ENCODE data around the gene LACTBL1.
A peak's percentile ranks its signal among the peaks of the same experiment; 100 is the strongest.
"Not testable (repeated sequence)": the region's sequence is repeated elsewhere in the genome, so short reads cannot be mapped to it uniquely, and the experiment has no call there.

The LACTBL1 gene, protein sequence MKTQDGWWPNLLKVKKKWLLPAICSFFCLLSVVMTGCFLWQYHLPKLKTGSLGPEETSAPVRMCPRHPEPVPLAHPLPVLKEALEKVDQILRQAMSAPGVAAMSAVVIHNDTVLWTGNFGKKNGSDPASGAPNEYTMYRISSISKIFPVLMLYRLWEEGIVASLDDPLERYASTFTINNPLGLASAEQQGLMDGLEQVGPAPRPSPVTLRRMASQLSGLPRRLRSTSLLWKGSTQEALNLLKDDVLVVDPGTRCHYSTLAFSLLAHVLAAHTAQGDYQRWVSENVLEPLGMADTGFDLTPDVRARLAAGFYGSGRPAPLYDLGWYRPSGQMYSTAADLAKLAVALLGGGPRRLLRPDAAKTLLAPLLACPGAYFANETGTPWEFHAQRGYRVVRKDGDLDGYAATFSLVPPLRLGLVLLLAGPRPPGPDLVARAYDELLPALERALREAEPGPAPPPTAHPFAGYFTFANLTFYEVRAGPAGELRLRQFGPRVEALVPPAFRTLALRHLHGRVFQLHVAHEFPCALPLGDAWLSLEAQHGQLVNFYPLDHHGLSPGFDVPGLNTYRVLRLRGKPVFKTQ

DNA sequence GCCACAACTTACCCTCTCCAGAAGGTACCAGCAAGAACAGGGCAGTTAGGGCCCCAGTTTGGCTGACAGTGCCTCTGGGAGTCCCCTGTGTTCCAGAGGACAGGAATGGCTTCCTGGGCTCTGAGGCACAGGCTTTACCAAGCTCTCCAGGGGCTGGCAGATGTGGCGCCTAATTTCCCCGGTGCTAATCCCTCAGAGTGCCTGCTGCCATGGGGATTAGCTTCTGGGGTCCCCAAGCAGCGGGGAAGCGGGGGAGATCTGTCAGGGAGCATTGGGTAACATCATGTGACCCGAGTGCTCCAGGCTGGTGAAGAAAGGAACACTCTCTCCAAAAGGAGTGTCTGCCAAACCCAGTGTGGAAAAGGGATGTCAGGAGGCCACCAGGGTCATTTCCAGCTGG lies at the start of gene LACTBL1:
TSS of gene LACTBL1 (minus strand) at position 107 of the 400 bp plus-strand sequence. CDS start 550 bp downstream, outside the sequence.
- DNase-seq, result no peak

DNA sequence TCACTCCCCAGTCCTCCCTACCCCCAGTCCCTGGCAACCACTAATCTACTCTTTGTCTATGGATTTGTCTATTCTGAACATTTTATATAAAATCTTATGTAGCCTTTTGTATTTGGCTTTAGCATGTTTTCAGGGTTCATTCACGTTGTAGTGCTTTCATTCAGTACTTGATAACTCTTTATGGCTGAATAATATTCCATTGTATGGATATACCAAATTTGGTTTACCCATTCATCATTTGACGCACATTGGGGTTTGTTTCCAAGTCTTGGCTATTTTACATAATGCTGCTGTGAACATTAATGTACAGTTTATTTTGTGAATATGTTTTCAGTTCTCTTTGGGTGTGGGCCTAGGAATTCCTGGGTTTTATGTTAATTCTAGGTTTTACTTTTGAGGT lies 49.2 kb upstream of the LACTBL1 start:
- DNase-seq, result no peak

DNA sequence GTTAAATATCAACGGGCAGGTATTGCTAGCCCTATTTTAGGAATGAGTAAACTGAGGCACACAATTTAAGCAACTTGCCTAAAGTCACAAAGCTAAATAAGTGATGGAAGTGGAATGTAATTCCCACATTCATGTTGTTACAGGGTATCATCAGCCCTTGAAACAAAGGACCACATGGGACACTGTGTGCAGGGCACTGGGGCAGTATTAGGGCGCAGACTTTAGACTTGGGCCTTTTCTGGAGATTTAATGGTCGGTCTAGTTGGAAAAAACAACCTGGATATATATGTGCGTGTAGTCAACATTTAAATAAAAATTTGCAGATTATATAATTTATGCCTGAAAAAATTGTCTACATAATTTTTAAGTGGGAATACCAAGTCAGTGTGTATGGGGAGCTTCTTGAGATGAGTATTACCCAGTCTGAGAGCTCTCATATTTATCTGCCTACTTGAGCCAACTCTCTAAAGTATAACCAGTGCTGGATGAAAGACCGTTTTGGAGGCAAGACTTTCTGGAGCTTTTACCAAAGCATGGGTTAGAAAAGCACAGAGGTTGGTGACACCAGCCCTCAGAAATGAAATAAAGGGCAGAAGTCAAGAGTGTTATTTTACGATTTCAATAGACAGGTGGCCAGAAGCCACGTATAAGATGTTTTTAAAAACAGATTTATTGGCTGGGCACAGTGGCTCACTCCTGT lies 48.2 kb upstream of the LACTBL1 start:
- no peak for DNase-seq

DNA sequence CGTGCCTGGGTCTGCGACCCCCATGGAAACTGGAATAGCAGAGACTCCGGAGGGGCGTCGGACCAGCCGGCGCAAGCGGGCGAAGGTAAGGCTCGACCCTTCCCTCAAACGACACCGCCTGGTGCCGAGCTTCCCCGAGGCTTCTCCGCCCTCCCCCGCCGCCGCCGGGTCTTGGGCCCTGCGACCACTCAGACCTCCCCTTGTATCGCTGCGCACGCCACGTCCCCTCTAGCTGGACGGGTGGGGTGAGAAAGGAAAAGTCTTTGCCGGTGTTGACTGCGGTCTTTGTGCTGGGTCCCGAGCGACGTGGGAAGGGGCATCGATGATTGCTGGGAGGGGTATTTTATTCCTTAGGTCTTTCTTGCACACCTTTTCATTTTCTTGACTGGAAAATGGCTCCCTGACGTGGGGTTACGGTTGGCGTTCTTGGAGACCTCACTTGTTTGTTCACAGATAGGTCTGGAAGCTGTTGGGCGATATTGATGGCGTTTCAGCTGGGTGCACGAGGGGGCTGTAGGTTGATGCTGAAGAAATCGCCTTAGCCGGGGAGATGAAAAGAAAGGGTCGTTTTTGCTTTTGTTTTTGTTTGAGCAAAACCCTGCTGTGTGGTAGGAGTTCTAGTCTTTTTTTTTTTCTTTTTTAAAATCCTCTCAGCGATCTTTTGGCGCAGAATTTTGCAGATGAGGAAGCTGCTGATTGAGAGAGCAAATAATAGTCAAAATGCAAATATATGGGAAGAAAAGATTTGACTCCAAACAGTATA lies 47.4 kb upstream of the LACTBL1 start:
- no peak for DNase-seq

DNA sequence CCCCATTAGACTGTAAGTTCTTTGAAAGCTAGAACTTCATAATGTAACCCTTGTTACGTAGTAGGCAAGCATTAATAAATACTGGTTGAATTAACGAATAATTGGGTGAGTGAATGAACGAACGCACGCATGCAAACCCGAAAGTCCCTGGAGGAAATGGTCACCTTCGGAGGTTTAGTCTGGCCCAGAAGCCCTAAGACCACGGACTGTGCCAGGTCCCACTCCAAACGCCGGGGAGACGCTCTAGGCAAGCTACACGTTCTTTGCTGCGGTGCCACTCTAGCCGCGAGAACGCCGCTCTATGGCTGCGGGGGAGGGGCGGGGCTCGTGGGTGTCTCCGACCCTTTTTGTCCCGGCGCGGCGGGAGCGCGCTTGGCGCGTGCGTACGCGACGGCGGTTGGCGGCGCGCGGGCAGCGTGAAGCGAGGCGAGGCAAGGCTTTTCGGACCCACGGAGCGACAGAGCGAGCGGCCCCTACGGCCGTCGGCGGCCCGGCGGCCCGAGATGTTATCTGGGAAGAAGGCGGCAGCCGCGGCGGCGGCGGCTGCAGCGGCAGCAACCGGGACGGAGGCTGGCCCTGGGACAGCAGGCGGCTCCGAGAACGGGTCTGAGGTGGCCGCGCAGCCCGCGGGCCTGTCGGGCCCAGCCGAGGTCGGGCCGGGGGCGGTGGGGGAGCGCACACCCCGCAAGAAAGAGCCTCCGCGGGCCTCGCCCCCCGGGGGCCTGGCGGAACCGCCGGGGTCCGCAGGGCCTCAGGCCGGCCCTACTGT lies 46.6 kb upstream of the LACTBL1 start, which contains the start of gene KDM1A:
TSS of gene KDM1A (plus strand) at position 375 of the 769 bp plus-strand sequence. CDS start at position 504, 129 bp downstream.
- DNase-seq, result peak; percentile 90

DNA sequence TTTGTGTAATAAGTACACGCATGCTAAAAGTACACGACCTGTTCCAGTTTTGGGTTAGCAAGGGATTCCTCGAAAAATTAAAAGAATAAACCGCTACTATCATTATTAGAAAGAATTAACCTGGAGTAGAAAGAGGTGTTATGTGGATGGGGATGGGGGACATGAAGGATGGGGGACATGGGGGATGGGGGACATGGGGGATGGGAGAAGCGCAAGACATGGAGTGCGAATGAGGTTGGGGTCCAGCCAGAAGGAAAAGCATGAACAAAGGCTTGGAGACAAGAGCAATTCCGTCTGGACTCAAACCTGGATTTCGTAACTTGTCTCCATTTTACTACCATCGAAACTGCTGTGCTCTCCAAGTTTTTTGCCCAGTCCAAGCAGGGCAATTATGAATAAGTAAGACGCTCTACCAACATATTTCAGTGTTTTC lies 46.0 kb upstream of the LACTBL1 start:
- no peak for DNase-seq

DNA sequence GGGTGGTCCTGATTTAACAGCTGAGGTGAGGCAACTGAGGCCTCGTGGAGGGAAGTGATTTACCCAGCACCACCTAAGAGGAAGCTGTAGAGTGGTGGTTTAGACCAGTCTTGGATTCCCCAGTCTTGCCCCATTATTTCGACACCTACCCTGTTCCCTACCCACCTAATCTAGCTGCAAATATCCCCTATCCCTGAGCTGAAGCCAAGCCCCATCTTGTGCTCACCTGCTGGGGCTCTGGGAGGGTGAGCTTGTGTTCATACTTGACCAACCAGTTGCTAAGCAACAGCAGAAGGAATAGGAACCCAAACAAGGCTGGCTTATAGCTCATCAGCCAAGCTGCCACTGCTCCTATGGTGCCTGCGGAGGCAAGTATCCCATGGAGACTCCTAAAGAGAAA lies 41.0 kb upstream of the LACTBL1 start:
- DNase-seq, result peak; percentile 60

DNA sequence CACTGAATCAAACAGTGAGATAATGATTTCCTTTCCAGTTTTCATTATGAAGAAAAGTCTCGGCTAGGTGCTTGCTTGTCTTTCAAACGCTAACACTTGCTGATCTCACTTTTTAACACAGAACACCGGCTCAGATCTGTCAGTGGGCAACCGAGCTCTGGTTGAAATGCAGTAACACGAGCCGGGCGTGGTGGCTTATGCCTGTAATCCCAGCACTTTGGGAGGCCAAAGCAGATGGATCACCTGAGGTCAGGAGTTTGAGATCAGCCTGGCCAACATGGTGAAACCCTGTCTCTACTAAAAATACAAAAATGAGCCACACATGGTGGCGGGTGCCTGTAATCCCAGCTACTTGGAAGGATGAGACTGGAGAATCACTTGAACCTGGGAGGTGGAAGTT lies 37.4 kb upstream of the LACTBL1 start:
- not testable (repeated sequence) for DNase-seq

DNA sequence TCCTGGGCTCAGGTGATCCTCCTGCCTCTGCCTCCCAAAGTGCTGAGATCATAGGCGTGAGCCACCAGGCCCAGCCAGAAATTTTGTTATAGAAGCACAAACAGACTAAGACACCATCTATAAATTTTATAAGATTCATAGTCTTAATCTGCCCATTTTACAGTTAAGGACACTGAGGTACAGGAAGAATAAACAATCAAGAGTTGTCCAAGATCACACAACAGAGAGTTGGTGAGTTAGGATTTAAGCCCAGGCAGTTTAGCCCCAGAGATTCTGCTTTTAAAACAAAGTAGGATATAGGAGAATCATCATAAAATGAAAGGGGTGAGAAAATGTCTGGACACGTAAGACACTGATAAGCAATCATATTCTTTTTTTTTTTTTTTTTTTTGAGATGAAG lies 36.2 kb upstream of the LACTBL1 start:
- DNase-seq, result no peak

DNA sequence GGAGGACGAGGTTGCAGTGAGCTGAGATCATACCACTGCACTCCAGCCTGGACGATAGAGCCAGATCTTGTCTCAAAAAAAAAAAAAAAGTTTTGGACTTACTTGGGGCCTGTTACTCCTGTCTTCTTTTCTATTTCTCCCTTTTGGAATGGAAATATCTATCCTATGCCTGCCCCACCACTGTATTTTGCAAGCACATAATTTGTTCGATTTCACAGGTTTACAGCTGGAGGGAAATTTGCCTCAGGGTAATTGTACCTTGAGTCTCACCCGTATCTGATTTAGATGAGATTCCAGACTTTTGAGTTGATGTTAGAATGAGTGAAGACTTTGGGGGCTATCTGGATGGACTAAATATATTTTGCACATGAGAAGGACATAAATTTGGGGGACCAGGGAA lies 34.4 kb upstream of the LACTBL1 start:
- no peak for DNase-seq

DNA sequence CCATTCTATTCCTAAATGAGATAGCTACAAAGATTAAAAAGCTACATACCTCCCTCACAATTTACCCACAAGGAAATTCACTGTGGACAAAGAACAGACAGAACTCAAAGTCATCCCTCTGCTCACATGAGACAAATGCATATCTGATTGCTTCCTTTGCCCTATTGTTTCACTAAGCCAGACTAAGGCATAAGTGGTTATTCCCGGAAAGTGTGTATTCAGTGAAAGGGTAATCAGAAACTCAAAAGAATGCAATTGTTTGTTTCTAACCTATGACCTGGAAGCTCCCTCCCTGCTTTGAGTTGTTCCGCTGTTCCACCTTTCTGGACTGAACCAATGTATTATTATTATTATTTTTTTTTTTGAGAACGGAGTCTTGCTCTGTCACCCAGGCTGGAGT lies 32.1 kb upstream of the LACTBL1 start:
- not testable (repeated sequence) for DNase-seq

DNA sequence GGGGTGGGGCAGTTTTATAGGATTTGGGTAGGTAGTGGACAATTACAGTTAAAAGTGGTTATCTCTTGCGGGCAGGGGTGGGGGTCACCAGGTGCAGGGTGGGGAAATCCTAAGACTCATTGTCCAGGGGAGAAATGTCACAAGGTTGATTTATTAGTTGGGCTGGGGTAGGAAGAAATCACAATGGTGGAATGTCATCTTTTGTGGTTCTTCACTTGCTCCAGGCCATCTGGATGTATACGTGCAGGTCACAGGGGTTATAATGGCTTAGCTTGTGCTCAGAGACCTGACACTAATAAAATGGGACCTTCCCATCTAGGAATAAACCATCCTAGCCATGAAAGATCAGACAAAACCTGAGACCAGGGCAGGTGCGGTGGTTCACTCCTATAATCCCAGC lies 31.4 kb upstream of the LACTBL1 start:
- DNase-seq, result no peak

DNA sequence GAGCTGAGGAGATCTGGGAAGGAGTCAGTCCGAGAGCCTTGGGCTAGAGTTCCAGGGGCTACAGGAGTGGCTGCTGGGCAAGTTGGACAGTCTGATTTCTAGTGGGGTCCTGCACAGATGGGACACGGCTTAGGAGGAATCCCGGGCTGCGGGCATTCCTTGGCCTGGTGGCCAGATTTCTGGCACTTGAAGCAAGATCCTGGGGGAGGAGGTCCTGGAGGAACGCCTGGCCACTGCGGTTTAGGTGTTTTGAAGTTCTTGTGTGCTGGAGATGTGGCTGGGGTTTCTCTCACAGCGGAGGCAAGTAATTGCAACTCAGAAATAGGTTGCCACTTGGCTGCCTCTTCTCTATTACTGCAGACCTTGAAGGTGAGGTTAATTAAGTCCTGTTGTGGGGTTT lies 29.6 kb upstream of the LACTBL1 start:
- not testable (repeated sequence) for DNase-seq

DNA sequence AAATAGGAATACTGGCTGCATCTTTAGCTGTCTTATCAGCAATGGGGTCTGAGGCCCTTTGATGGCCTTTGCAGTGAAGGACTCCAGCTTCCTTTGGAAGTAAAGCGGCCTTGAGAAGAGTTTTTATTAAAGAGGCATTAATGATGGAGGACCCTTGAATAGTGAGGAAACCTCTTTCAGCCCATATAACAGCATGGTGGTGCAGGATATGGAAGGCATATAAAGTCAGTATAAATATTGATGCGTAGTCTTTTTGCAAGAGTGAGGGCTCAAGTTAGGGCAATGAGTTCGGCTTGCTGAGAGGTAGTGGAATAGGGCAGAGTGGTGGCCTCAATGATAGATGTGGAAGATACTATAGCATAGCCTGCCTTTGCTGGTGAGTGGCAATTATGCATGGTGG lies 27.5 kb upstream of the LACTBL1 start:
- DNase-seq, result not testable (repeated sequence)

DNA sequence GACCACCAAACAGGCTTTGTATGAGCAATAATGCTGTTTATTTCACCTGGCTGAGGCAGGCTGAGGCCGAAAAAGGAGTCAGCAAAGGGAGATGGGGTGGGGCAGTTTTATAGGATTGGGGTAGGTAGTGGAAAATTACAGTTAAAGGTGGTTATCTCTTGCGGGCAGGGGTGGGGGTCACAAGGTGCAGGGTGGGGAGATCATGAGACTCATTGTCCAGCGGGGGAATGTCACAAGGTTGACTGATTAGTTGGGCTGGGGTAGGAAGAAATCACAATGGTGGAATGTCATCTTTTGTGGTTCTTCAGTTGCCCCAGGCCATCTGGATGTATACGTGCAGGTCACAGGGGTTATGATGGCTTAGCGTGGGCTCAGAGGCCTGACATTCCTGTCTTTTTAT lies 24.9 kb upstream of the LACTBL1 start:
- DNase-seq, result not testable (repeated sequence)

DNA sequence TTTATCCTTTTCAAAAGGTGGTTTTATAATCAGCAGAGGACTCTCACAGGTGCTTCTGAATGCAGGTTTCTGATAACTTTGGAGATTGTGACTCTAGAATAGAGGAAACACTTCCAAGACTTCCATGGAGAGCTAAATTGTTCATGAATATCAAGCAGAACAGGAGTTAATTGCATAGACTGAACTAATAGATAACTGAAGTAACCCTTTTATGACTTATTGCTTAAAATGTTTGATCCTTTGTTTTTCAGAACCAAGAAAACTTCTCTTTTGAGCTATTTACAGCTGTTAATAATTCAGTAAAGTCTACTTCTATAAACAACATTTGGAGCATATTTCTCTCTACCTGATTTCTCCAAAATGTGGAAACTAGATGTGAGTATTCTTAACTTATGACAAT lies 23.1 kb upstream of the LACTBL1 start:
- no peak for DNase-seq

DNA sequence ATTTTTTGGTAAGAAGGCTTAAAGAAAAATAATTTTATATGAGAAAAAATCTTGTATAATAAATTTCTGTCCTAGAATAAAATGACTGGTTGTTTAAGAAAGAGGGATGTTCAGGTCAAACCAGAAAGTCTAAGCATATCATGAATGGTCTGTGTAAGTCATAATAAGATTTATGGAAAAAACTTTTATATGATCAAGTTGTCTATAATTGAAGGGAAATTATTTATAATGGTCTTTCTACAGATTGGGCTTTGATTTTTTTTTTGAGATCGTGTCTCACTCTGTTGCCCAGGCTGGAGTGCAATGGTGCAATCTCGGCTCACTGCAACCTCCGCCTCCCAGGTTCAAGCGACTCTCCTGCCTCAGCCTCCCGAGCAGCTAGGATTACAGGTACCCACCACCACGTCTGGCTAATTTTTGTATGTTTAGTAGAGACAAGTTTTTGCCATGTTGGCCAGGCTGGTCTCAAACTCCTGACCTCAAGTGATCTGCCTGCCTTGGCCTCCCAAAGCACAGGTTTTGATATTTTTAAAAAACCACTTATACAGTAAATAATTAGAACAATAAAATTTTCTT lies 20.6 kb upstream of the LACTBL1 start:
- DNase-seq, result not testable (repeated sequence)

DNA sequence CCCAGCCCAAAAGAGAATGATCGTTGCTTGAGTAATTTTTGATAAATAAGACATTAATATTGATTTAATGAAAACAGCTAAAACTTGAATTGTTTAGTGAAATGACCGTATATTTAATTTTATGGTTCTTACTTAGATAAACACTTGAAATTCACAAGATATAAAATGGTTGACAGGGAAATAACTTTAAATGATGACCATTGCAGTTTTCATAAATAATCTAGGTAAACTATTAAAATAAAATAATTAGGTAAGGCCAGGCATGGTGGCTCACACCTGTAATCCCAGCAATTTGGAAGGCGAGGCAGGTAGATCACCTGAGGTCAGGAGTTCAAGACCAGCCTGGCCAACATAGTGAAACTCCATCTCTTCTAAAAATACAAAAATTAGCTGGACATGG lies 19.7 kb upstream of the LACTBL1 start:
- not testable (repeated sequence) for DNase-seq

DNA sequence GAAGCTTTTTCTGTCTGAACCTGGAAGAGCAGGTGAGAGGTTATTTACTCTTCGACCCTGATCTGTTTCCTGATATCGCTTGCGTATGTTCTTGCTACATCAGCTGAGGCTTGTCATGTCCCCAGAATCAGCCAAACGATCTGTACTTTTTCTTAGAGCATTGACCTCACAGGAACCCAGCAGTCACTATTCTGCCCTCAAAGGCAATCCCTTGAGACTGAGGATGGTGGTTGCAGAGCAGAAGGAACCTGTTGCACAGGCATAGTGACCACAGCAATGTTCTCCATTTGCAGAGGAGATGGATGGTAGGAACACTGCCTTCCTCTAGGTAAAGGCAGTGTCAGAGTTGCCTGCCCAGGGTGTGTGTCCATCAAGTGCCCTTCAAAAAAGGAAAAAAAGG lies 11.3 kb upstream of the LACTBL1 start:
- DNase-seq, result no peak

DNA sequence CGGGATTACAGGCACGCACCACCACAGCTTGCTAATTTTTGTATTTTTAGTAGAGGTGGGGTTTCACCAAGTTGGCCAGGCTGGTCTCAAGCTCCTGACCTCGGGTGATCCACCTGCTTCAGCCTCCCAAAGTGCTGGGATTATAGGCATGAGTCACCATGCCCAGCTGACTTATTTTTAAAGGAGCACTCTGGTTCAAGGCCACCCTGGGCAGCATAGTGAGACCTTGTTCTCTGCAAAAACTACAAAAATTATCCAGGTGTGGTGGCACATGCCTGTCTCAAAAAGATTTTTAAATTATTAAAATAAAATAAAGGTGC lies 7.8 kb upstream of the LACTBL1 start:
- DNase-seq, result not testable (repeated sequence)

DNA sequence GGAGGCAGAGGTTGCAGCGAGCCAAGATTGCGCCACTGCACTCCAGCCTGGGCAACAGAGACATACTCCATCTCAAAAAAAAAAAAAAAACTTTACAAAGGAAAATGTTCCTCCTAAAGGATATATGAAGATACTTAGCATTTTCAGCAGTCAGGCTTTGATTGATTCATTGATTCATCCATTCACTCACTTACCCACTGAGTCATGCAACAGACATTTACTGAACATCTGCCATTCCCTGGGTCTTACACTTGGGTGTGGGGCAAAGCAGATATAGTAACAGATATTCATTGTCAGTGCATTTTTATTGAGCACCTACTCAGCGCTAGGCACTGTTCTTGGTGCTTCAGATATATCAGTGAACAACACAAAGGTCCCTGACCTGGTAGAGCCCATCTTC lies 5.6 kb upstream of the LACTBL1 start:
- DNase-seq, result no peak
